Activated CD8-positive, alpha-beta memory T cell treated with anti-CD3 and anti-CD28 coated beads for 24 hours (primary cell): ENCODE measurements around the gene ZNF429.
"Not testable (repeated sequence)": the region's sequence is repeated elsewhere in the genome, so short reads cannot be mapped to it uniquely, and the experiment has no call there.

Experiments used
- DNase-seq: peaks from one replicate; pipeline ENCODE4 v3.0.0-alpha.2; 2020

The ZNF429 gene

DNA sequence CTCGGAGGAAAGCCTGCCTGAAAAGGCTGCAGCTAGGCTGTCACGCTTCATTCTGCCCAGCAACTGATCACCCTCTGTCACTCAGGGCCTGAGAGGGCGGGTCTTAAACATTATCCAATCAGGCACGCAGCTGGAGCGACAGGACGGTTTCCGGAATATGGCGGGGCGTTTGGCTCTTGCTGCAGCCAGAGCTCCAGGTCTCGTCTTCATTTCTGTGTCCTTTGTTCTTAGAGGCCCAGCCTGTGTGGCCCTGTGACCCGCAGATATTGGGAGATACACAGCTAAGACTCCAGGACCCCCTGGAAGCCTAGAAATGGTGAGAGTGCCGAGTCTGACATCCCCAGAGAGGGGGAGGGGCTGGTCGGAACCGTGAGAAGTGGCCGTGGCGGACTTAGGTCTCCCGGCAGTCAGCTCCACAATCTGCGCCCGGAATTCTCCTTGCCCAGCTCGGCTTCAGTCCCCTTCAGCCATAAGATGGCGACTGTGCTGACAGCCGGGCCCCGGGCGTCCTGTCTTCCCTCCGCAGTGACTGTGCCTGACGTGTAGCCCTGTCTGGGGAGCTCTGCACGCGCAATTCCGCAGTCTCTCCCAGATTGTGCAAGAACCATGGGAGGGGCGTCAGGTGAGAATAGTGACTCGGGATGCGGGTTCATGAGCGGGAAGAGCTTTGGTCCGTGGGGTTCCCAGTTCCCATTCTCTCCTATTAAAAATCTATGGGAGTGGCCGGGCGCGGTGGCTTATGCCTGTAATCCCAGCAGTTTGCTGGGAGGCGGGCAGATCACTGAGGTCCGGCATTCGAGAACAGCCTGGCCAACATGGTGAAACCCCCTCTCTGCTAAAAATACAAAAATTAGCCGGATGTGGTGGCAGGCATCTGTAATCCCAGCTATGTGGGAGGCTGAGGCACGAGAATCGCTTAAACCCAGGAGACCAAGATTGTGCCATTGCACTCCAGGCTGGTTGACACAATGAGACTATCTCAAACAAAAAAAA is at the start of gene ZNF429:
Gene ZNF429 (plus strand): TSS at position 144 of the 993 bp plus-strand sequence. CDS start 170 bp downstream, at position 314.
- DNase-seq = peak; percentile 92

GRCh38 chr19:21460686-21461085 is 44.7 kb upstream of the ZNF429 start:
- DNase-seq = no peak

- no peak for DNase-seq
These were observed 42.9 kb upstream of the ZNF429 start for GRCh38 chr19:21462540-21462939.

DNA sequence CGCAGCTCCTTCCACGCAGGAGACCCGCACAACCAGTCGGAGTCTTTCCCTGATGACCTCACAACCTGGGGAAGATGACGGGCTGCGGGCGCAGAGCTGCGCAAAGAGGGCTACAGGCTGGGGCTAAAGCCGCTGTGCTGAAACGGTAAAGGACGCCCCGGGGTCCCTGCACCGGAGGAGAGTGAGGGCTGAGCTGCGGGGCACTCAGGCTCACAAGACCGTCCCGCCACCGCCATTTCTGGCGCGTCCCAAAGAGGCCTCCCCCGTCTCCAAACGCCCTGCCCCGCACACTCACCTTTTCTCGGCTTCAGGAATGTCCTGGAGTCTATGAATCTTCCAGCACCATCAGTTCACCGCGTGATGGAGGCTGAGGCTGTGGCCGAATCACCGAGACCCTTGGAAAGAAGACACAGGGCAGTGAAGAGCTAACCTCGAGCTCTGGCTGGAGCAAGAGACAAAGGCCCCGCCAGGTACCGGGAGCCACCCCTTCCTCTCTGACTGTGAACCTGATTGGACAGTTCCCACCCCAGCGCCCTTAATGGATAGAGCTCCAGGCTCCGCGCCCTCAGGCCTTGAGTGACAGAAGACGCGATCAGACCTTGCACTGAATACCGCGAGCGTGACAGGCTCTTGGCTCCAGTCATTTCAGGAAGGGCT is 41.8 kb upstream of the ZNF429 start:
- no peak for DNase-seq

- no peak for DNase-seq
These were observed 38.8 kb upstream of the ZNF429 start for GRCh38 chr19:21466627-21467026.

GRCh38 chr19:21468791-21469190 is 36.6 kb upstream of the ZNF429 start:
- DNase-seq = peak; percentile 52

DNA sequence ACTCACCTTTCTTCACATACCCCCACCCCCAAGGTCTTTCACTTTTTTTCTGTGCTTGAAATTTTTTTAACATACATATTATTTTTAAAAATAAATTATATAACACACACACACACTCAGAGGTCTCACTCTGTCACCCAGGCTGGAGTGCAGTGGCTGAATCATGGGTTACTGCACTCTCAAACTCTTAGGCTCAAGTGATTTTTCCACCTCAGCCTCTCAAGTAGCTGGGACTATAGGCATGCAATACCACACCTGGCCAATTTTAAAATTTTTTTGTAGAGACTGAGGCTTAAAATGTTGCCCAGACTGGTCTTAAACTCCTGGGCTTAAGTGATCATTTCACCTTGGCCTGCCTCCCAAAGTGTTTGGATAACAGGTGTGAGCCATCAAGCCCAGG is 32.9 kb upstream of the ZNF429 start:
- DNase-seq = no peak

DNA sequence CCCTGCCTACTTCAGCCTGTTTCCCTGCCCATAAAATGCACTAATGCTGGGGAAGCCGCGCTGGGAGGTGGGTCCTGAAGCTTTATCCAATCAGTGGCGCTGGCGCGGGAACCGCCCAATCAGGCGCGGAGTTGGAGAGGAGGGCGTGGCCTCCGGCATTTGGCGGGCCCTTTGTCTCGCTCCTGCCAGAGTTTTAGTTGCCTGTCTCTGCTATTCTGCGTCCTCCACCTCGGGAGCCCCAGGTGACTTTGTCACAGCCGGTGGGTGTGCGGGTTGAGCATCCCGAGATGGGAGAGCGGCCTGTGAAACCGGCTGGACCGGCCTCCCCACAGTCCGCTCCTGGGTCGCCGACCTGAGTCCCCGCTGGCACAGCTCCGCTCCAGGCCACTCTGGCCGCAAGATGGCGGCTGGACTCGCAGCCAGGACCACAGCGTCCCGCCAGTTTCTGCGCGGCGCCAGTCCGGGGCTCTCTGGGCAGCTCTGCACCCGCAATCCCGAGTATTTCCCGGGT is 30.7 kb upstream of the ZNF429 start:
- peak; percentile 88 for DNase-seq

DNA sequence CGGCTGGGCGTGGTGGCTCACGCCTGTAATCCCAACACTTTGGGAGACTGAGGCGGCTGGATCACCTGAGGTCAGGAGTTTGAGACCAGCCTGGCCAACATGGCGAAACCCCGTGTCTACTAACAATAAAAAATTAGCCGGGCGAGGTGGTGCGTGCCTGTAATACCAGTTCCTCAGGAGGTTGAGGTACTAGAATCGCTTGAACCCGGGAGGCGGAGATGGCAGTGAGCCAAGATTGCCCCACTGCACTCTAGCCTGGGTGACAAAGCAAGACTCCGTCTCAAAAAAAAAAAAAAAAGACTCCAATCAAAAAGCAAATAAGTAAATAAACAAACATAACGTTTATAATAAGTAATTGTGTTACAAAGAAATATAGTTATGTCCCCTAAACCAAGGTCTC is 23.0 kb upstream of the ZNF429 start:
- DNase-seq = not testable (repeated sequence)

- peak; percentile 83 for DNase-seq
These were observed 22.5 kb upstream of the ZNF429 start for GRCh38 chr19:21482863-21483276.

DNA sequence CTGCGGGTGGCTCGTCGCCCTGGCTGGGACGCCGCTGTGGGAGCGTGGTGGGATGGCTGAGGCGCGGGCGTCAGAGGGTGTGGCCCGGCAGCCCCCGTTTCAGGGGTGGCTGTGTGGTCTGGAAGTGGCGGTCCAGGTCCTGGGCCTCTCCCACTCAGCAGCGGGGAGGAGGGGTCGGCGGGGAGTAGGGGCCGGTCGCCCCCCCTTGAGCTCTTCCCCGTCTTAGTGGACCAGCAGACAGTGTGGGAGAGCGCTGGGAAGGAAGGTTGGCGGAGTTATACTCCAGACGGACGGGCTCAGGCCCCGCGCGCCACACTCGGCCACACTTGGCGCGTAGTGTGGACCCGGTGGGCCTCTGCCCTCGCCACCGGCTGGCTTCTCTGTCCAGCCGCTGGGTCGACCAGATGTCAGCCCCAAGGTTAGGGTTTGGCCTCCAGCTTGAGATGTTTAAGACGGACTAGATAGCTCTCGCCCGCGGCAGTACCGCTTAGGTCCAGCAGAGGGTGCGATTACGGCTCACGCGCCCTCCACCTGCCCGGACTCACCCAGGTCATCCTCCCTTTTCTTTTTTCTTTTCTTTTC is 21.7 kb upstream of the ZNF429 start:
- DNase-seq = peak; percentile 86

- DNase-seq = no peak
These were observed 20.8 kb upstream of the ZNF429 start for GRCh38 chr19:21484631-21485030.

- no peak for DNase-seq
These were observed 19.5 kb upstream of the ZNF429 start for GRCh38 chr19:21485926-21486325.

- no peak for DNase-seq
These were observed 17.4 kb upstream of the ZNF429 start for GRCh38 chr19:21487969-21488368.

DNA sequence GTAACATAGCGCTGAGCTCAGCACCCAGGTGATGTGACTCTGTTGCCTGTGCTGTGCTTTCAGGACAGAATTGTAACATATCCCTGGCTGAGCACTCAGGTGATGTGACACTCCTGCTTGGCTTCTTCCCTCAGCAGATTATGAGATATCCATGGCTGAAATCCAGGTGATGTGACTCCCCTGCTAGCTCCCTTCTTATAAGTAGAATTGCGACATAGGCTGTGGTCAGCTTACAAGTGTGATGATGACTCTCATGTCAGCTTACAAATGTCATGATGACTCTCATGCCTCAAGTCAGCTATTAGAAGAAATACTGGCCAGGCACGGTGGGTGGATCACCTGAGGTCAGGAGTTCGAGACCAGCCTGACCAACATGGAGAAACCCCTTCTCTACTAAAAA is 14.3 kb upstream of the ZNF429 start:
- DNase-seq = no peak

- DNase-seq = peak; percentile 4
These were observed 12.2 kb upstream of the ZNF429 start for GRCh38 chr19:21492947-21493906.

GRCh38 chr19:21496876-21497275 is 8.5 kb upstream of the ZNF429 start:
- DNase-seq = no peak

DNA sequence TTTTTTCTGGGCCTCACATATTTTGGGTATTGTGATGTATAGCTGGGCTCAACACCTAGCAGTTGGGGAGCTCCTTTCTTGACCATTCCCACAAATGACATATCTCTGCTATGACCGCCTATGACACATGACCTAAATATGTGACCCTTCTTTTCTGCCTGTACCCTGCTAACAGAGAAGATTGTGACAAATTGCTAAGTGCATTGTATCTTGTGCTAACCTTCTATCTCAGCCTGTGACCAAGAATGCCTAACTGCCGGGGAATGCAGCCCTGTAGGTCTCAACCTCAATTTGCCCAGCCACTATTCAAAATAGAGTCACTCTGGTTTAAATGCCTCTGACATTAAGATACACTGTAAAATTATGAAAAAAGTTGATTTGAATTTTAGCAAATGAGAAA is 6.8 kb upstream of the ZNF429 start:
- no peak for DNase-seq

- DNase-seq = no peak
These were observed 2.8 kb downstream of the ZNF429 start for GRCh38 chr19:21508198-21508597.

GRCh38 chr19:21511058-21511457 is 5.7 kb downstream of the ZNF429 start:
- DNase-seq = not testable (repeated sequence)

DNA sequence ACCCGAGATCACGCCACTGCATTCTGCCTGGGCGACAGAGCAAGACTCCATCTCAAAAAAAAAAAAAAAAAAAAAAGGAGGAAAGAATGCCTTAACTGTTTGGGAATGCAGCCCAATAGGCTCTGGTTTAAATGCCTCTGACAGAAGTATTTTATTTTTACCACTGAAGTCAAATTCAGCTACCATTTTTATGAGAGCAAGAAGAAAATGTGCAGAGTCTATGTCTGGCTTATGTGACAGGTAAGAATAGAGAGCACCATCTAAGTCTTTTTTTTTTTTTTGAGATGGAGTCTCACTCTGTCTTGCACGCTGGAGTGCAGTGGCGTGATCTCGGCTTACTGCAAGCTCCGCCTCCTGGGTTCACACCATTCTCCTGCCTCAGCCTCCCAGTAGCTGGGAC is 7.2 kb downstream of the ZNF429 start:
- not testable (repeated sequence) for DNase-seq

DNA sequence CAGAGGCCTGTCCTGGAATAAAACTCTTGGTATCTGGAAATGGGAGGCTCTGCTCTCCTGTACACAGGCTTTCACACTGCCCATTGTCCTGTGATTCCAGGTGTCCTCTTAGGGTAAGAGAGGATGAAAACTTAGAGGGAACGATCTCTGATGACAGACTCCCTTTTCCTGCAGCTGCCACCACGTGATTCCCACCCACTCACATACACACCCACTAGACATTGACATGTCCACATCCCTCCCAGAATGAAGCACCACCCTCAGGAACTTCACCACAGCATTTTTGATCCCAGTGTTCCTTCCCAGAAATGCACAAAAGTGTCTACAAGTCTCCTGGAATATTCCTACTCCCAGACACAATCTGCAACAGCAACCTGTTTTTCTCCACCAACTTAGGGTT is 8.2 kb downstream of the ZNF429 start:
- DNase-seq = no peak
